DMS153 treated with DMSO at 0.1 percent for 48 hours (cell line): ENCODE measurements around the gene ICE2.
"Not testable (repeated sequence)": the region's sequence is repeated elsewhere in the genome, so short reads cannot be mapped to it uniquely, and the experiment has no call there.

Source experiments
- DNase-seq: peaks from one replicate; lab custom pipeline; 2025; ENCODE audit not compliant: unreplicated experiment; lab: John Stamatoyannopoulos, UW

Gene ICE2

DNA sequence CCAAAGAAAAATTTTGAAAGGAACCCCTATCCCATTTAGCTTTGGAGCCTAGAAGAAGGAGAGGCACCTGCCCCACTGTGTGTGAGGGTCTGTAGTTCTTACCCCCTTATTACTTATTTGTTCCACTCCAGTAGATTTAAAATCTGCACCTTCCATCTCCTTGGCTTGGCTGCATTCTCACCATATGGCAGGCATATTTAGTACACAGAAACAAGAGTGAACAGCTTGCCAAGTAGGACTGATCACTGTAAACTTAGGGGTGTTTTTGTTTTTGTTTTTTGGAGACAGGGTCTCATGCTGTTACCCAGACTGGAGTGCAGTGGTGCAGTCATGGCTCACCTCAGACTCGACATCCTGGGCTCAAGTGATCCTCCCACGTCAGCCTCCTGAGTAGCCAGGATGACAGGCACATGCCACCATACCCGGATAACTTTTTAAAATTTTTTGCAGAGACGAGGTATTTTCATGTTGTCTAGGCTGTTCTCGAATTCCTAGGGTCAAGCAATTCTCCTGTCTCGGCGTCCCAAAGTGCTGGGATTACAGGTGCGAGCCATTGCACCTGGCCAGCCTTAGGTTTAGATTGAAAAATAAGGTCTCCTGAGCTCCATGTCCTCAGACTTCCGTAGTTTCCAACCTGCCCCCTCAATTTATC, 67.0 kb downstream of the ICE2 start:
- no peak for DNase-seq

DNA sequence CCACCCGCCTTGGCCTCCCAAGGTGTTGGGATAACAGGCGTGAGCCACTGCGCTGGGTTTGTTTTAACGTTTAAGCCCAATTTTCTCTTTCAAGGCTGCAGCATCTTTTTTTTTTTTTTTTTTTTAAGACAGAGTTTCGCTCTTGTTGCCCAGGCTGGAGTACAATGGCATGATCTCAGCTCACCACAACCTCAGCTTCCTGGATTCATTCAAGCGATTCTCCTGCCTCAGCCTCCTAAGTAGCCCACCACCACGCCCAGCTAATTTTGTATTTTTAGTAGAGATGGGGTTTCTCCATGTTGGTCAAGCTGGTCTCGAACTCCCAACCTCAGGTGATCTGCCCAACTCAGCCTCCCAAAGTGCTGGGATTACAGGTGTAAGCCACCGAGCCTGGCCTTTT, 68.6 kb downstream of the ICE2 start:
- not testable (repeated sequence) for DNase-seq

DNA sequence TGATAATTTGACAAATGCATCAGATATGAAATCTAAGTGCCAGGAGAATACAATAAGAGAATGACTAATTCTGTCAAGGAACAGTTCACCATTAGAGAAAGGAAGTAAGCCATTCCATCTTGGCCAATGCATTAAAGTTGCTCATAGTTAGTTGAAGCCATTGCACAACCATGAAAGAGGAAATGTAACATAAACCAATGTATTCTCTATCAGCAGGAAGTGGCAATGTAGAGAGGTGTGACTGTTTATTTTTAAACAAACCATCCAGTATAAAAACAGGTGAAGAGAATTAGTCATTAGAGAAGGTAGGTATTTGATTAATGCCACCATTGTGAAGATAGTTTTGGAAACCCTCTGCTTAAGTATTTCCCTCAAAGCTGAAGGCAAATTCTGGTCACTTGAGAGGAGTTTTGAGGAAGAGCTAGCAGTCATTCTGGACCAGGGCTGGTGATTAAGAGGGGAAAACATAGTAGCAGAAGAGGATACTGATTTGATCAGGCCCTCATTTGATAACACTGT, 70.4 kb downstream of the ICE2 start:
- no peak for DNase-seq

DNA sequence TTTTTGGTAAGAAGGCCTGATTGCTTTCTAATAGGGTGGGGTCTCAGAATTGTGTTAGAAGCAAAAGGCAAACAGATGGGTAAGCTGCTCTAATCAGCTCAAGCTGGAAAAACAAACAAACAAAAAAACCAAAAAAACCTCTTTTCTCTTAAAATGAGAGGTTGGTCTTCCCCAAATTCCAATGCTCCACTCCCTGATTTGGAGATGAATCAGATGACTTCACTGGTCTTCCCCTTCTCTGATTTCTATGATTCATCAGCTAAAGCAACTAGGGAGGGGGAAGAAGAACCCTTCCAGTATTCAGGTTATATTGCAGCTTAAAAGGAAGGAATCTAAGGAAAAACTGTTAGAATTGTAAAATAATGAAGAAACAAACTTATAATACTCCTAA, 71.5 kb downstream of the ICE2 start:
- no peak for DNase-seq

DNA sequence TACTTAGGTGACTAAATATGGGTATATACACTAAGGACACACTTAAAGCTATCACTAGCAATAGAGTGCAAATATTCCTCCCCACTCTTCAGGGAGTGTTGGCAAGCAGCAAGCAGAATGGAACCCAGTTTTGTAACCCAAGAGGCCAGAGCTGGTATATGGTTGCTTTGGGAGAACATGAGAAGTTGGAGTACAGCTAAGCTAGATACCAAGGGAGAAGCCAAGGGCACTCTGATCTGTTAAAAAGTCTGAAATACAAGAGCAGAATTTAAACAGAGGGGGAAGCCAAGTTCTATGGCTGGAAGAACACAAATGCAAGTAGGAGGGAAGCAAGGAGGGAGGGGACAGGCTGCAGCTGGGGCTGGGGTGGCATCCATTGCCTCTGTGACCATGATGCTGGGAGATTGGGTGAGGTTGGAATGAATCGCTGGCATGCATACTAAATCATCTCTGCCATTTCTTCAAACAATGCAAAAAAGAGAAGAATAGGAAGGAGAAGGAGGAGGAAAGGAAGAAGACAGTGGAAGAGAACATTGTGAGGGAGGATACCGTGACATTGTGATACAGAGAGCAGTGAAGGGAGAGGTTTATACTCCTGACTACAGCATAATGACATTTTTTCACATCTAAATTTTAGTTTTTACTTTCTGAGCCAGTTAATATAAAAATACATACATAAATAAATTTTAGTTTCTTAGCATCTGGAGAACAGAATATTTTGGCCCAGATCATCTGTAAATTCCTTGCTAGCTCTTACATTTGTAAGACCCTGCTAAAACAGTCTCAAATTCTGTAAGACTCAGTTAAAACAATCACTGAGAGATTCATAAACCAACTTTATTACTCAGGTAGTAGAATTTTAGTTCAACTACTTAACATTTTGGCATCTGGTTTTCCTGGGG, 72.2 kb downstream of the ICE2 start:
- no peak for DNase-seq

DNA sequence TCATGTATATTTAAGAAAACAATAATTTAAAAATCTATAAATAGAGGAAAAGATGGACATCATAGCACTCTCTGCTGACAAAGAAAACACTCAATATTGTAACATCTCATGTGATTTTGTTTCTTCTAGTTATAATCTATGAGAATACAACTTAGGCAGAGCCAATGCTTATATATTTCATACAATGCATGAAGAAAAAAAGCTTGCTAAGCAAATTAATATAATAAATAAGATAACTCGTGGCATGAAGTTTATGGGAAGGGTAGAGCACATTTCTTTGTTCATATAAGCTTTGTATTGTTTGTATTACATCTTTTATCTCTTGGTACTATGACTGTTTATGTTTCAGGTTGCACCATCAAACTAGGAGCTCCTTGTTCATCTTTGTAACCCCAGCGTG, 73.5 kb downstream of the ICE2 start:
- DNase-seq, result no peak

DNA sequence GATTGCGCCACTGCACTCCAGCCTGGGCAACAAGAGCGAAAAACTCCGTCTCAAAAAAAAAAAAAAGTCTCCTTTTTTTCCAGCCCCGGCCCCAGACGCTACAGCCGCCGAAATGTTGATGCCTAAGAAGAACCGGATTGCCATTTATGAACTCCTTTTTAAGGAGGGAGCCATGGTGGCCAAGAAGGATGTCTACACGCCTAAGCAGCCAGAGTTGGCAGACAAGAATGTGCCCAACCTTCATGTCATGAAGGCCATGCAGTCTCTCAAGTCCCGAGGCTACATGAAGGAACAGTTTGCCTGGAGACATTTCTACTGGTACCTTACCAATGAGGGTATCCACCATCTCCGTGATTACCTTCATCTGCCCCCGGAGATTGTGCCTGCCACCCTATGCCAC, 74.6 kb downstream of the ICE2 start:
- DNase-seq, result not testable (repeated sequence)

DNA sequence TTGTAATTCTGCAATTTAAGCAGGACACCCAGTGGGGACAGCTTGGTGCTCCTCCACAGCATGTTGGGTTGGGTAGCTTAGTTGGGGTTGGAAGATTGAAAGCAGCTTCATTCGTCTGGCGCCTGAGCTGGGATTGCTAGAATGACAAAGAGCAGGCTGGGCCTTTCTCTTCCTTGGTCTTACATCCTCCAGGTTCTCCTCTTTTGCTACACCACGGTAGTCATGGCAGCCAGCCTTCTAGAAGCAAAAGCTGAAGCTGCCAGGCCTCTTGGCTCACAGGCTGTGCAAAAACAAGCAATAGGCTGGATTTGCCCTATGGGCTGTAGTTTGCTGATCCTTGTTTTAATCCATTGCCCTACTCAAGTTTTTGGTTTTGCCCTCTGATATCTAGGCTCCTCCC, 78.0 kb downstream of the ICE2 start:
- DNase-seq, result no peak

DNA sequence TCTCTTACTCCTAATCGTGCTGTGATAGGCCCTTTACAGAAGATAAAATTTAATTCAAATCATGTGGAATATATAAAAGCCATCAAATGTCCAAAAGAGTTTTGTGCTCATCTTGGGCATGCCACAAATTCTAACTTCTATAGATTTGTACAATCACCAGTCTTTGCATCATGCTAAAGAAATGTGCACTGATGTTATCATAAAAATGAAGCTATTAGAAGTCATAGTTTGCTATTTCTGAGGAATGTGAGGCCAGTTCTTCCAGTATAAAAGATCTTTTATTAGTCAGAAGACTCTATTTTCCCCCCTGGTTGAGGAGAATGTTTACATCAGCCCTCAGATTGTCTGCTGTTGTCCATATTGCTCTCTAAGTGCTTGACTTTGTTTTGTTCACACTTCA, 79.0 kb downstream of the ICE2 start:
- DNase-seq, result no peak

DNA sequence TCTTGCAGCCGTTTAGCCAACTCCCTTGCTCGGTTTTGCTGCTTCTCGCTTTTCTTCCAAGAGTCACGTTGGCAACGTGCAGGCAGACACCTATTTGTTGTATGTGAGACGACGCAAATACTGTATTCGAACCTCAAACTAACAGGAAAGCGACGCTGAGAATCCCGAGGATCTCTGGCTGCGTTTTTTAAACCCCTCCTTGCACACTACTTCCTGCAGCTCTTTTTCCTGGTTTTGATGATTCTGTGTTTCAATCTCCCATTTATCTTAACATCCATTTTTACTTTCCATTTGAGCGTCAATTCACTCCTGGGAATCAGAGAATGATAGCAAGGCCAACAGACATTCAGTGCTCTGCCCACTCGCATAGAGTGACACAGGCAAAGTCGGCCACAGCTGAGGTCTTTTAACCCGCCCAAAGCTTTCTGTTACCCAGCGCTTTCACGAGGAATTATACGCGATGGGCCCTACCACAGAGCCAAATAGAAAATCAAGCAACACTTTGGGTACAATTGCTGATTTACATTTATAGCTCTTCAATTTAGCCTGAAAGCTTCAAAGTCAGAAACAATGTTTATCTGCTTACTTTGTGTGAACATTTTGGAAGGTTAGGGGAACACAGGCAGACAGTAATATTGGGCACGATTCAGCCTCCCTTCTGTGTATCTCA, 79.6 kb downstream of the ICE2 start:
- DNase-seq, result no peak

DNA sequence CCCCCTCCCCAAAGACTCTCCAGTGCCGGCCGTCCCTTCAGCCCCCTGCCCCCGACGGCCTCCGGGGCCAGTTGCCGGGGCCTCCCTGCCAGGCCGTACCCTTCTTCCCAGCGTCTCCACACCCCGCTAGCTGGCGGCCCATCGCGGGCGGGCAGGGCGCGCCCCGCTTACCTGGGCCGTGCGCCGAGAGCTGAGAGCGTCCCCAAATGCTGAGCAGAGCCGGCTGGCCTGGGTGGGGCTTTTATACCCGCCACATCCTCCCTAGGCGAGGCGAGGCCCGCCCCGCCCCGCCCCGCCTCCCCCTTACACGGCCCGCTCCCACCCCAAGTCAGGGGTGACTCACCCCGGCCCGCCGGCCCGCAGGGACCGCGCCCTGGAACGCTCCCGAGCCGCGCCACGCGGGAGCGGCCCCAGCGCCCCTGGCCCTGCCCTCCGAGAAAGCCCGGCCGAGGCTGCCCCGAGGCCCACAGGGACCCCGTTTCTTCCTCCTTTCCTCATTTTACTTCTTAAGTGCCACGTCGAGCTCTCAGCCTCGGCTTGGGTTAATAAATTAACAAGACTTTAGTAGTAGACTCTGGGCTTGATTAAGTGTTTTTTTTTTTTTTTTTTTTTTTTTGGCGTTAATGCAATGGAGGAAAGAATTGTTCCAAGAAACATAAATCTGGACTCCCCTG, 81.0 kb downstream of the ICE2 start, which contains the start of gene ANXA2:
Gene ANXA2, minus strand, starts transcription at position 215 of the 674 bp plus-strand sequence. CDS start 11,911 bp downstream, outside the sequence.
- no peak for DNase-seq

DNA sequence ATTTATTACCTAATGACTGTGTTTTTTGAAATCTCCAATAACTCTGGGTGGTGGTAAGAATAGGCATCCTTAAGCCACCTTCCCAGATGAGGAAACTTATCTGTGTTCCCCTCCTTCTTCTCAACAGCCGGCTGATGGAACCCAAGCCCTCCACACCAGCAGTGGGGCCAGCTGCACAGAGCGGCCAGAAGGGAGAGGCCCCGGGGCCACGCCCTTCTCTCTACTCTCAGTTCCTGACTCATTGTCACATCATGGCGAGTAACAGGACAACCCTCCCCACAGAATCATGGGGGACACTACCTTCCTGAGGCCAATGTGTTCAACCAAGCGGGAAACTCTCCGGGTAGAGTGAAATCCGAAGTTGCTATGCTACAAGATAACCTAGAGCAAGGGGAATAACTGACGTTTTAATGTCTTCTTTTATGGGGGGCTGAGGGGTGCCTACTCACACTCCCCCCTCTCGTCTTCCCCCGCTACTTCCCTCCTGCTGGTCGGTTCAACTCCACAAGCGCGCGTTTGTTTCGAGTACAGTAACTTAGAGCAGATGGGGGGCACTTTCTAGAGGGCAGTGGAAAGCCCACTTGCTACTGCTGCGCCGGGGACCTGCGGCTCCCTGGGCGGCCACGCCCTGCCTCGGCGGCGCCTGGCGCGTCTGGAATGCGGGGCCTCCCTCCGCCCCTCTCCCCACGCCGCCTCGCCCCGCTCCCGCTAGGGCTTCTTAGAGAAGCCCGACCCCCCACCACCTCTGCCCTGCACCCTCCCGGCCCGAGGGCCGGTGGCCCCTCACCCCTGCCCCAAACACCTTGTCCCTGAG, 81.8 kb downstream of the ICE2 start:
- no peak for DNase-seq

DNA sequence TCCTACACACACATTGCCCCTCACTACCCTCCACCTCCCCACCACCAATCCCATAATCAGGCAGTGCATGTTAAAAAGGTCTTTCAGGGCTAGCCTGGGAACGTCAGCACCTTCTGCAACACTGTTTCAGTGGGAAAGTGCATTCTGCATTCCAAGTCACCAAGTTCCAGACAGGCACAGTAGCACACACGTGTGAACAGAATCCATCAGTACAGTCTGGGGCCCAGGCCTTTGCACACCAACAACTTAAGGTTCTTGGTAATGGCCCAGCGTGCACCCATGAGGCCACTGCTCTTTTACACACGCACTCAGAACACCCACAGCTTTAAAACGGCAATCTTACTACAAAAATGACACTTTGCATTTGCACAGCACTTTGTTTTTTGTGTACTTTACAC, 82.4 kb downstream of the ICE2 start:
- DNase-seq, result no peak

DNA sequence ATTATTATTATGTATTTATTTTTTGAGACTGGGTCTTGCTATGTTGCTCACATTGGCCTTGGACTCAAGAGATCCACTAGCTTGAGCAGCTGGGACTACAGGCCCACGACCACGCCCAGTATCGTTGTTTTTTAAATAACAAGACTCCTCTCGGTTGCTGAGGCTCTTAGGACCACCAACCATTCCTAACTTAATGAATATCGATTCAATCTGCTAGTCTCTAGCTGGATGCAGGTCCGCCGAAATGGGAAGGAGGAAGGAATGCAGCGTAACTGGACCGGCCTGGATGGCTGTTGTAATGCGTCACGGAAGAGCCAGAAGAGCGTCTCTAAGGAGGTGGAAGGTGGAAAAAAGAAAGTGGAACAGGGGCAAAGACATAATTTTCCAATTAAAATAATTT, 82.8 kb downstream of the ICE2 start:
- no peak for DNase-seq

DNA sequence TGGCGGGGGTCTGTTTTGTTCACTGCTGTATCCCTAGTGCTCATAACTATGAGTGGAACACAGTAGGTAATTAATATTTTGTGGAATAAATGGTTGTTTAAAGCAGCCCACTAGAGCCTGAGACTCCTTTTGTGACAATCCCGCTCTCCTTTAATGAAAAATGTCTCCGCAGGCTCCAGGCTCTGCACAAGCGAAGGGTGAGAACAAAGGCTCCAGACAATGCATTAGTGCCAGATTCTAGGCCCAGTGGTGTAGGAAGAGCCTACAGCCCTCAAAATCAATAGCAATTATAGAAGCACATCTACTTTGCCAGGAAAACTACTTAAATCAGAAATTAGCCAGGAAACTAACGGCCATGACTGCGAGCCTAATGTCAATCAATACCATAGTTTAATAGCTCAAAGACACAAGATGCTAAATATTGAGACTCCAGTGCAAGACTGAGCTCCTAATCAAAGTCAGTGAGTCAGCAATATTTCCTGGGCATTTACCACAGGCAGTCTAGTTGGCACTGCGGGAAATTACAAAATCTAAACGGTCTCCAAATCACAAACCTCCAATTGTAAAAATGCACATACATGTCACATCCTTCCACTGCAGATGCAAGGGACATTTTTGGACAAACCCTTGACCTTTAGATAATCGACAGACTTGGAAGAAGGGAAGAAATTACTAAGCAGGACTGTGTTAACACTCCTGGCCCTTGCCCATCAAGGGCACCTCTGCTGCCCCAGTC, 83.5 kb downstream of the ICE2 start:
- DNase-seq, result no peak

DNA sequence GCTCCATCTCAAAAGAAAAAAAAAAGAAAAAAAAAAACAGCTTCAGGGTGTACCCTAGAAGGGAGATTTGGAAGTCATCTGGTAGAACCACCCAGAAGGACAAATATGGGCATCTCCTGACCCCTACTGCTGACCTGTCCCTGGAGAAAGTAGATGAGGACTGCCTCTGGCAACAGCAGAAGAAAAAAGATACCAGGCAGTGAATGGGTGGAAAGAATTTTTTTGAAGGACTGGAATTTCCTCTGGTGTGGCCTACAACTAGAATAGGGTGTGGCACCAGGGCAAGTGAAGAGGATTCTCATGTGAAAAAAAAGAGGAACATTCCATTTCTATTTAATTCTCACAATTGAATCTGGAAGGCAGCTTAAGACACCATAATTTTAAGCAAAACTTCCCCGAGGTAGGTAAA, 84.2 kb downstream of the ICE2 start:
- DNase-seq, result no peak

DNA sequence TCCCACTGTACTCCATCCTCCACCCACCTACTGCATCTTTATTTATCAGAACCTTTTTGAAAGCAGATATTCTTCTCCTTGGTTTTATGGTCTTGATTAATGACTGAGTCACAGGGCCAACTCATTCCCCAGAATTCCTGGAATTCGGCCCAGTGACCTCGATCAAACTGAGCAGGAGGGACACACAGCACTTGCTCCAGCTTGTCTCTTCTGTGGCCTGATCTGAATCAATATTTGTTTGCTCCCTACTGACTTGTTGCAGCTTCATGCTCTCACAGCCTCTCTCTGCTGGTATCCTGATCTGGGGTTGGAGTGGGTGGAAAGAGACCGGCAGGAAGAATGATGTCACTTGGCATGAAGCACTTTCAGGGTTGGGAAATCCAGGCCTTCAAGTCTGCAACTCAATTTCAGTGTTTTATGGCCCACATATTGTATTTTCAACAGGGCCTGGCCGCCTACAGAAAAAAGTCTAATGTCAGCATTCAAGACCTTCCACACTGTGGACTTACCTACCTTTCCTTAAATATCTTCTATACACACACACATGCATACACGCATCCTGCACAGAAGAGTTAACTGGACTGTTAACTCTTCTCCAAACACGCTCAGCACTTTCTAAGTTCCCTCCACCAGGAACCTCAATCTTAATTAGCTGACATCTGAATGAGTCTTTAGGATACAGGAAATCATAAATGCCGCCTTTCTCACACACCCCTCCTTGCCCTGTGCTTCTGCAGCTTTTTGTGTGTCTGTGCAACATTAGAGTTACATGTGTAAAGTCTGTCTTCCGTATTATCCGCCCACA, 85.8 kb downstream of the ICE2 start:
- DNase-seq, result peak; percentile 21

DNA sequence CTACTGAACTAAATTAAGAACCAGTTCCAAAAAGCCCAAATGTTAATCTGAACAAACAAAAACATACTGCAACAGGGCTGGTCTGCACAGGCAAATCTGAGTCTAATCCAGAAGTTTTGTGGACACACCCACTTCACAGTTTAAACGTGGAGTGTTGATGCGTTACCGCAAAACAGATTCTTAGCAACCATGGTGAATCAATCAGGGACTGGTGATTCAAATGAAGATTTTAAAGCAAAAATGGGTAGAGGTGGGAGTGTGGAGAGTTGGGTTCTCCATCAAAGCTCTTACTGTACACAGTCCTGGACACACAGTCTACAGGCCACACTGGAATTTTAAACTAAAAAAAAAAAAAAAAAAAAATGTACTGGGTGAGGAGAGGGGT, 86.3 kb downstream of the ICE2 start:
- DNase-seq, result no peak
